NOMO-1 (cell line): ENCODE measurements around the gene CHAF1A.
A peak's percentile ranks its signal among the peaks of the same experiment; 100 is the strongest.

Source experiments
- DNase-seq, 2 experiments: peaks; one replicate each; lab custom pipeline; 2025; ENCODE audit not compliant: unreplicated experiment in 2 of 2; lab: John Stamatoyannopoulos, UW

Gene CHAF1A

DNA sequence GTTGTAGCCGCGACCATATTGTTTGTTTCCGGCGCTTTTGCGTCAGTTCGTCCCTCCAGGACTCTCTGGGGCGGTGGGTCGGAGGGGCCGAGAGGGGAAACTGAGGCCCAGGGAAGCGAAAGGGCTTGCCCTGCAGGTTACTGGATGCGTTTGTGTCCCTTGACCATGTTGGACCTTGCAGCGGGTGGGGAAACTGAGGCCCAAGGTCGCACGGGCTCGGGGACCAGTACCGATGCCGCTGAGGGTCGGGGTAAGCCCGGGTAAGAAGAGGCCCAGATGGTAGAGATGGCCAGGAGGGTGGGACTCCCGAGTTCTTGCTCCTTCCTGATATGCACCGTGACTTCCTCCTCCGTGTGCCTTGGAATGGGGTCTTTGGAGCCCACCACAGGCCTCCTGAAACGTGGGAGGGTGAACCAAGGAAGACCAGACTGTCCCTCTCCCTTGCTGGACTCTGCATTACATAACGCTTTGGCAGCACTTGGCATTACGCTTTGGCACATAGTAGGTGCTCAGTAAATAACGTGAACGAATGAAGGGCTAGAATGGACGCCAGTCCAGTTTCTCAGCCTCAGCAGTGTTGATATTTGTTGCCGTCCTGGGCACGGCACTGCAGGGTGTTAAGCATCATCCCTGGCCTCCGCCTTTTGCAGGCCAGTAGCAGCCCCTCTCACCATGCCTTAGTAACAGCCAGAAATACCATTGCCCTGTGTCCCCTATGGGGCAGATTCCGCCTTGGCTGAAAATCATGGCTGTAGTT, 743 bp downstream of the CHAF1A start:
- DNase-seq = peak; percentile 7 to 20

DNA sequence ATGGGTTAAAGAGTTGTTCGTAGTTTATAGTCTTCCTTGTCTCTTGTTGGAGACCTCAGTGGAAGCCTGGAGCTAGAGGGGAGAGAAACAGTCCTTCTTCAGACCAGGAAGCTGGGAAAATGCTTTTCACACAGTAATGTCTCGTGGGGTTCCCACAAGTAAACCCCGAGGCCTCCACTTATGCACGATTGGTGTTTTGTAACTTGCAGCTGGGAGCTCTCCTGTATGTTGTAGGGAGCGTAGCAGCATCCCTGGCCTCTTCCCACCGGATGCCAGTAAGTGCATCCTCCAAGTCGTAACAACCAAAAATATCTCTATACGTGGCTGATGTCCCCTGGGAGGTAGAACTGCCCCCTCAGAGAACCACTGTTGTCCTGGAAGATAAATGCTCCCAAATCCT, 3.5 kb downstream of the CHAF1A start:
- no peak for DNase-seq

DNA sequence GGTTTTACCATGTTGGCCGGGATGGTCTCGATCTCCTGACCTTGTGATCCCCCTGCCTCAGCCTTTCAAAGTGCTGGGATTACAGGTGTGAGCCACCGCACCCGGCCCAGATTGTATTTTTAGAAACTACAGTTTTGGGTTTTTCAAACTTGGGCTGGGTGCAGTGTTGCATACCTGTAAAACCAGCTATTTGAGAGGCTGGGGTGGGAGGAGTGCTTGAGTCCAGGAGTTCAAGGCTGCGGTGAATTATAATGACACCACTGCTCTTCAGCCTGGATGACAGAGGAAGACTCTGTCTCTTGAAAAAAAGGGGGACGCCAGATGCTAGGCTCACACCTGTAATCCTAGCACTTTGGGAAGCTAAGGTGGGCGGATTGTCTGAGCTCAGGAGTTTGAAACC, 4.2 kb downstream of the CHAF1A start:
- DNase-seq = no peak

DNA sequence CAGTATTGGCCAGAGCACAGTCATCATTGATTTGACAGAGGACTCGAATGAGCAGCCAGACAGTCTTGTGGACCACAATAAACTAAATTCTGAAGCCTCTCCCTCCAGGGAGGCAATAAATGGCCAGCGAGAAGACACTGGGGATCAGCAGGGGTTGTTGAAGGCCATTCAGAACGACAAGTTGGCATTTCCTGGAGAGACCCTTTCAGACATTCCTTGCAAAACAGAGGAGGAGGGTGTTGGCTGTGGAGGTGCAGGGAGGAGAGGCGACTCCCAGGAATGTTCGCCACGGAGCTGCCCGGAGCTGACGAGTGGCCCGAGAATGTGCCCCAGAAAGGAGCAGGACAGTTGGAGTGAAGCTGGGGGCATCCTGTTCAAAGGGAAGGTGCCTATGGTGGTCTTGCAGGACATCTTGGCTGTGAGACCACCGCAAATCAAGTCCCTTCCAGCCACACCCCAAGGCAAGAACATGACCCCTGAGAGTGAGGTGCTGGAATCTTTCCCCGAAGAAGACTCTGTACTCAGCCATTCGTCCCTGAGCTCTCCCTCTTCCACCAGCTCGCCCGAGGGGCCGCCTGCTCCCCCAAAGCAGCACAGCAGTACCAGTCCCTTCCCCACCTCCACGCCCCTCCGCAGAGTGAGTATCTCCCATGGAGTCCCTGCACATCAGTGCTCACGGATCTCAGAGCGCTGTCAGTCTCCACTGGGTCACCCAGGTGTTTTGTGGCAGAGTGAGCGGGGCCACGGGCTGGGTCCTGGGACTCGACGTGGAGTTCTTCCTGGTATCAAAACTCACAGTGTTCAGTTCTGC, 6.9 kb downstream of the CHAF1A start:
- DNase-seq = no peak

DNA sequence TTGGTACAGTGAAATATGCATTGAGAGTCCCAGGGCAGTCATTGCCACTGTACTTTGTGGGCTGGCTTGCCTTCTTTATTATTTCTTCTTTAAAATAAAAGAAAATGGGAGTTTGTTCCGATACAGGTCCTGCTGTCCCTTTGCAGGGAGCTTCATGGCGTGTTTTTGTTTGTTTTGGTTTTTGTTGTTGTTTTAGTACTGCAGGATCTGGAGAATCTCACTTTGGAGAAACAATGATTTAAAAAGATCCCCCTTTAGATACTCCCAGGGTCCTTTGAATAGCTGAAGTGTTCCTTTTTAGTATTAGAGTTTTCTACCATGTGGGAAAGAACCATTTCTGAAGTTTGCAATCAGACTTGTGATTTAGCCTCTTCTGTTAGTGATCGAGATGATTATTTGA, 11.1 kb downstream of the CHAF1A start:
- DNase-seq = no peak

DNA sequence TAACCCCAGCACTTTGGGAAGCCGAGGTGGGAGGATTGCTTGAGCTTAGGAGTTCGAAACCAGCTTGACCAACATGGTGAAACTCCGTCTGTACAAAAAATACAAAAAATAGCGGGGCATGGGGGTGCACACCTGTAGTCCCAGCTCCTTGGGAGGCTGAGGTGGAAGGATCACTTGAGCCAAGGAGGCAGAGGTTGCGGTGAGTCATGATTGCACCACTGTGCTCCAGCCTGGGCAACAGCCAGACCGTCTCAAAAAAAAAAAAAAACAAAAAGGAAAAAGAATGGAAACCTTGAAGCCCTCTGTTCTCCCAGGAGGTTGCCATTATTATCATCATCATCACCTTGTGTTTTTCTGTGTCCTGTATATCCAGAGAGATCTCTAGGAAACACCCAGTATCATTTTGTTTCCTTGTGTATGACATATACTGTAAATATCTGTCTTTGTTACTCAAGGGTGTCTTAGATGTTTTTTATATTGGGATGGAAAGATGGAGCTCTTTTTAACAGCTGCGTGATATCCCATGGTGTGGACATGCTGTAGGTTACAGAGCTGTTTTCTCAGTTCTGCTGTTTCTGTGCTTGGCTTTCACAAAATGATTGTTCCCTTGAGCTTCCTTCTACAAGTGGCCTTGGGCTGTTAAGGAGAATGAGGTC, 11.8 kb downstream of the CHAF1A start:
- DNase-seq = no peak

DNA sequence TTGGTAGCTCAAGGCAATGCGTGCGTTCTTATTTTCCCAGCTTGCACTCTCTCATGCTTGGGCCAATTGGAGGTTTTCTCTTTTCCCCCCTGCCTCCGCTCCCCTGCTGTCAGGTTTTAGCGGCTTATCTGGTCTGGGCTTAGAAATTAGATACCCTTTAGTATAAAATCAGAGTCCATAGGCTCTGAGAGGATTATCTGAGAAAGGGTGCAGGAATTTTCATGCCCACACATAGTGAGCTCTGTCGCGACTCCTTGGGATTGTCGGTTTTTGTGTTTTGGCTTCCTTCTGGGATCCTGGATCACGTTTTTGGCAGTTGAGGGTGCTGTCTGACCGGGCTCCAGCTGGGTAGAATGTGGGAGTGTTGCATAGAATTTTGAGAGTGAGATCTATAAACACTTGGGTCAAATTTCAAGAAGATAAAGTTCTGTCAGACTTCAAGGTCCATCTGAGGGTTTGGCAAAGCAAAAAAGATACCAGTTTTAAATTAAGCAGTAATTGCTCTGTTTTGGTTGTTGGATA, 12.4 kb downstream of the CHAF1A start:
- DNase-seq = no peak

DNA sequence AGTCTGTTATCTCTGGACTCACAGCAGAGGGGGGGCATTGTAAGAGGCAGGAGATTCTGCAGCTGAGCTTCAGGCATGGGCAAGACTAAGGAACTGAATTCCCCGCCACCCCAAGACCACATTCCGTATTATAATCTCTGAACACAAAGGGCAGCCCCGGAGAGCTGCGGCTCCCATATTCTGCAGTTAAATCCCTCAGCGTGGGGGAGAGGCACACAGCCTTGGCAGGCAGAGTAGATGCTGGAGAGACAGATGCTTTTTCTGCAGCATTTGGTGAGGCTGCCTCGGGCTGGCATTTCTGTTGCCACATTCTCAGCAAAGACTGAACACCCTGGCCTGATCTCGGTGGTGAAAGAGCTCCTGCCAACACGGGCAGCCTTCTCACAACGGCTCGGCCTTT, 12.9 kb downstream of the CHAF1A start:
- DNase-seq = no peak

DNA sequence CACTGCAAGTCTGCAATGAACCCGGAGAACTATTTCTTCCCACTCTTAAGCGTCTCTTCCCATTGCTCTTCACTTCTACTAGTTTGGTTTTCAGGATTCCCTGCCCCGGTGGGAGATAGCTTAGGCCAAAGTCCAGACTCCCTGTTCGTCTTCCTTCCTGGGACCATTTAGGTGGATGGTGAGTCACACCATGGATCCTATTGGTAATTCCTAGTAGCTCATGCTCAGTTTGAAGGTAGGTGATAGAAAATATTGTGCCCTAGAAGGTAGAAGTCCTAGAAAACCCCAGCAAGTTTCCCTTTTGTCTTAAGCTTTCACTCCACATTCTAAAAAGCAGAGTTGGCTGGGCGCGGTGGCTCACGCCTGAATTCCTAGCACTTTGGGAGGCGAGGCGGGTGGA, 13.8 kb downstream of the CHAF1A start:
- no peak for DNase-seq

DNA sequence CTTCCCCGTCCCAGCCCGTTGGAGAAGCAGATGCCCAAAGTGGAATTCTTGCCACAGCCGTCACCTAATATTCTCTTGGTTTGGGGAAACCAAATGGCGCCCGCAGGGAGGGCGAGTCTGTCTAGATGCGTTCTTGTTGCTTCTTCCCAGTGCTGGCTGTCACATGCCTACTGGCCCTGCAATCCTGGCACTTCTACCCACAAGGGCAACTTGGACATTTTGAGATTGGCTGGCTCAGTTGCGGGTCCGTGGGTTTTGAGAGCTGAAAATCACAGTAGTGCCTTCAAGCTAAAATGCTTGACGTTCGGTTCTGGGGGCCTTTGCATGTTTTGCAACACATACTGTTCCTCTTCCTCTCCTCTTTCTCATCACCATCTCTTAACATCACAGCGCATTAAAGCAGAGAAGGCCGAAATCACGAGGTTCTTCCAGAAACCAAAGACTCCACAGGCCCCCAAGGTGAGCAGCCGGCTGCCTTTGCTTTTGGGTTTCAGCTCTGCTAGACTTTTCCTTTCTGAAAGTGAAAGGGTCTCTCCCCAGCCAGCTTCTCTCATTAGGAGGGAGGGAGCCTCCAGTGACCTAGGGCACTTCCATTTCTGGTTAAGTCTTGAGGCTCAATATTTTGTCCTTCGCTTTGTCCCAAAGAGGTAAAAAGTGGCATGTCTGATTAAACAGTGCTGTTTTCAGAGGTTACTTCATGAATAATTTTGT, 21.1 kb downstream of the CHAF1A start:
- no peak for DNase-seq

DNA sequence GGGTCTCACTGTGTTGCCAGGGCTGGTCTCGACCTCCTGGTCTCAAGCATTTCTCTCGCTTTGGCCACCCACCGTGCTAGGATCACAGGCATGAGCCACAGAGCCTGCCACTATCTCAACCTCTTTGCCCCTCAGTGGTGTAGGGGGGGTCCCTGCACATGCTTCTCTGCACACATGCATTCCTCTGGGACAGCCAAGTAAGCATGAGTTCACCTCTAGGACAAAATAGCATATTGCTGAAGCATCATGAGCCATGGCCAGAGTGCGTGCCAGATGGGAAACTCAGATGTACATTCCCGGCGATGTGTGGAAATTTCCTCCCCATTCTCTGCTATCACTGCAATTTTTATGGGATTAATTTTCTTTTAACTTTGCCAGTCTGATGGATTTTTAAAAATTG, 23.1 kb downstream of the CHAF1A start:
- no peak for DNase-seq

DNA sequence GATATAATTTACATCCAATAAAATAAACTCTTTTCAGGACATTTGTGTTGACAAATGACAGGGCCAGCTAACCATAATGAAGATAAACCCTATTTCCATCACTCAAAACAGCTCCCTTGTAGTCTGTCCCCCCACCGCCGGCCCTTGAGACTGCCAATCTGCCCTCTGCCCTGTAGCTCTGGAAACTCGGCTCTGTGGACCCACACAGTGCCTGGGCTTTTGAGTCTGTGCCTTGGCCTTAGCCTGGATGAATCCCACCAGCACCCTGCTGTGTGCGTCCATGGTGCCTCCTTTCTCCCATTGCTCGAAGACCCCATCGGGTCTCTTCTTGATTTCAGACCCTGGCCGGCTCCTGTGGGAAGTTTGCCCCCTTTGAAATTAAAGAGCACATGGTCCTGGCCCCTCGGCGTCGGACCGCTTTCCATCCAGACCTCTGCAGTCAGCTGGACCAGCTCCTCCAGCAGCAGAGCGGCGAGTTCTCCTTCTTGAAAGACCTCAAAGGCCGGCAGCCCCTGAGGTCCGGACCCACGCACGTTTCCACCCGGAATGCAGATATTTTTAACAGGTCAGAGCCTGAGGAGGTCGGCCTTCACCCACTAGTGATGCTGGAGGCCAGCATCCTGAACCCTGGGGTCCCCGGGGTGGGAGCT, 26.0 kb downstream of the CHAF1A start:
- no peak for DNase-seq

DNA sequence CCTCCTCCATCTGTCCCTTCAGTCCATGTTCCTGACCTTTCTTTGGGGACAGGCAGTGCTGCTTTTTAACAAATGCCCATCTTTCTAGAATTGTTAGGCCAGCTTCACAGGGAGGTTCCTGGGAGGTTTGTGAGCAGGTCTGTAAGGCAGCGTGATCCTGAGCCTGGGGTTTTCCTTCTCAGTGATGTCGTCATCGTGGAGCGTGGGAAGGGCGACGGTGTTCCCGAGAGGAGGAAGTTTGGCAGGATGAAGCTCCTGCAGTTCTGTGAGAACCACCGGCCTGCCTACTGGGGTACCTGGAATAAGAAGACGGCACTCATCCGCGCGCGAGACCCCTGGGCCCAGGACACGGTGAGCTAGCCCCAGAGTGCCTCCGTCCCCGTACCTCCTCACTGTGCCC, 26.8 kb downstream of the CHAF1A start:
- no peak for DNase-seq

DNA sequence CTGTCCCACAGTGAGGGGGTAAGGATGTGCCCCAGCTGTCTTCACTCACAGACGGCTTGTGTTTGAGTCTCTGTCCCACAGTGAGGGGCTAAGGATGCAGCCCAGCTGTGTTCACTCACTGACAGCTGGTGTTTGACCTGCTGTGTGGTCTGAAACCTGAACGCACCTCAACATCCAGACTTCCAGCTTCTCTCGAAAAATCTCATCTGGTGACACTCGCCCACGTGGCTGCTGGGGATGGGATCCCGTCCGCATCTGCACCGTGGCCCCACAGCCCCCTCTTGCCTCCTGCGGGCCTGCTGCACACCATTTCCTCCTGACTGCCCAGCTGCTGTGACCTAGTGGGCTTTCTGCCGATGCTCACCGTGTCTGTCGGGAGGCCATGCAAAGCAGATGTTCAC, 27.3 kb downstream of the CHAF1A start:
- no peak for DNase-seq

DNA sequence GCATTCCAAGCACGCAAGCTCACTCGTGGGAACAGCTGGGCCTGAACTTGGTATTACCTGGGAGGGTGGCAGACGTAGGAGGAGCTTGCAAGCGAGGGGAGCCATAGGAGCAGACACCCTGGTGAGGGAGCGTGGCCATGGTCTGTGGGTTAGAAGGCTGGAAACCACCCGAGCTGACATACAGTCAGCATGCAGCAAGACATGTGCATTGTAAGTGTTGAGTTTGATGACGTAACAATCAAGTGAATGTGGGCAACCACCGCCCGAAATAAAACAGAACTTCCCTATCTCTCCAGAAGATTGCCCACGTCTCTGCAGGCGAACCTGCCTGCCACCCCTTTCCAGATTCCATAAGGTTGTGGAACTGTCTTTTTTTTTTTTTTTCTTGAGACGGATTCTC, 28.3 kb downstream of the CHAF1A start:
- peak; percentile 54 to 86 for DNase-seq

DNA sequence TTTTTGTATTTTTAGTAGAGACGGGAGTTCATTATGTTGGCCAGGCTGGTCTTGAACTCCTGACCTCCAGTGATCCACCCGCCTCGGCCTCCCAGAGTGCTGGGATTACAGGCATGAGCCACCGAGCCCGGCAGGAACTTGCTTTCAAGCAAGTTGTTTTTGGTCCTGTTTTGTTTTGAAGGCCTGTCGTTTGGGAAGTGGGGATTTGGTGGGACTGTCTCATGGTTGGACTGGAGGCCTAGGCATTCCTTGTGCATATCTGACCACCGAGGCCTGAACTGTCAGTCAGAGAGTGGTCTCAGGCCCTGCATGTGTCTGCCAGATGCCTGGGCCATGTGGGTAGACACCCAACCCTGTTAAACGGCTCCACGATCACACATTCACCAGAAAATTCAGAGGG, 28.9 kb downstream of the CHAF1A start:
- no peak for DNase-seq

DNA sequence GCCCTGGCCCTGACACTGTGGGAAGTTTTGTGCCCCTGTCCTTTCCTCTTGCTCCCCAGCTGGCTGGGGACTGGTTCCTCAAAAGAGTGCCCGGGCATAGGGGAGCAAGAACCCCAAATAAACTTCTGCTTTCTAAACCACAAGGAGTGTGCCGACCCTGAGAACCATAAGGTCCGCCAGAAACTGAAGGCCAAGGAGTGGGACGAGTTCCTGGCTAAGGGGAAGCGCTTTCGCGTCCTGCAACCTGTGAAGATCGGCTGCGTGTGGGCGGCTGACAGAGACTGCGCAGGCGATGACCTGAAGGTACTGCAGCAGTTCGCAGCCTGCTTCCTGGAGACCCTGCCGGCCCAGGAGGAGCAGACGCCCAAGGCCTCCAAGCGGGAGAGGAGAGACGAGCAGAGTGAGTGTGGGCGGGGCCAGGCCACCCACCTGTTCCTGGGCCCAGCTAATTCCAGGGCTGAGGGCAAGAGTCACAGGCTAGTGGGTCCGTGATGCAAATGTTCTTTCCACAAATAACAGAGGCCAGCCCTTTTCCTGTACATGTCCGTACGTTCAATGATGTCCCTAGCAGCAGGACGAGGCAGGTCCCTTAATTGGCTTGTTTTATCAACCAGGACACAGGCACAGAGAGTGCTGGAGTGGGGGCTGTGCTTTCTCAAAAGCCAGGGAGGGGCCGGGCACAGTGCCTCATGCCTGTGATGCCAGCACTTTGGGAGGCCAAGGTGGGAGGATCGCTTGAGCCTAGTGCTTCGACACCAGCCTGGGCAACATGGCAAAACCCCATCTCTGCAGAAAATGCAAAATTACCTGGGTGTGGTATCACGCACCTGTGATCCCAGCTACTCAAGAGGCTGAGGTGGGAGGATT, 29.6 kb downstream of the CHAF1A start:
- peak; percentile 73 to 76 for DNase-seq

DNA sequence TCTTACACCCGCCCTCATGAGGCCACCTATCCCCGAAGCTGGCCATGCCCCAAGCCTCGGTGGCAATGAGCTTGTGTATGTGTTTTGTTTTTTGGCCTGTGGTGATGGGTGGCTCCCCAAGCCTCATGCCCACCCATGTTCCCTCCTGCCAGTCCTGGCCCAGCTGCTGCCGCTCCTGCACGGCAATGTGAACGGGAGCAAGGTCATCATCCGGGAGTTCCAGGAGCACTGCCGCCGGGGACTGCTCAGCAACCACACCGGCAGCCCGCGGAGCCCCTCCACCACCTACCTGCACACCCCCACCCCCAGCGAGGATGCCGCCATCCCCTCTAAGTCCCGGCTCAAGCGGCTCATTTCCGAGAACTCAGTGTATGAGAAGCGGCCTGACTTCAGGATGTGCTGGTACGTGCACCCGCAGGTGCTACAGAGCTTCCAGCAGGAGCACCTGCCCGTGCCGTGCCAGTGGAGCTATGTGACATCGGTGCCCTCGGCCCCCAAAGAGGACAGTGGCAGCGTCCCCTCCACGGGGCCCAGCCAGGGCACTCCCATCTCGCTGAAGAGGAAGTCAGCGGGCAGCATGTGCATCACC, 30.6 kb downstream of the CHAF1A start:
- DNase-seq = no peak

DNA sequence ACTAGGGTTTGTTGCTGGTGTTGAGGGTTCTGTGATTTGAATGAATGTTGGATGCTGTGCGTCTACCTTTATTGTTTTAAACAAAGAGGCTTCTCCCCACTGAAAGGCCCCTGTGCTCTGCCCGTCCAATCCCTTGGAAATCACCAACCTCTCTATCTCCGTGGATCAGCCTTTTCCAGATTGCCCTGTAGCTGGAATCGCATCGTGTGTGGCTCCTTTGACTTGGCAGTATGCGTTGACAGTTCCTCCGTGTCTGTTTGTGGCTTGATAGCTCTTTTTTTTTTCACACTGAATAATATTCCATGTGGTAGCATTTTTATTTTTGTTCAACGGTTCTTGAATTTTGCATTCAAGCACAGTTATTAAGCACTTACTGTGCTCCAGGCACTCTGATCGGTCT, 32.0 kb downstream of the CHAF1A start:
- DNase-seq = no peak
